ENCODE results near the gene FOXP1. TPM values are rescaled to one million over a fixed set of nuclear protein-coding genes. Genes with fewer than 3 reads are reported as not detected.
A peak's percentile ranks its signal among the peaks of the same experiment; 100 is the strongest.

Gene FOXP1
- total RNA-seq, 1 donor from 2014 or later = 107 TPM

DNA sequence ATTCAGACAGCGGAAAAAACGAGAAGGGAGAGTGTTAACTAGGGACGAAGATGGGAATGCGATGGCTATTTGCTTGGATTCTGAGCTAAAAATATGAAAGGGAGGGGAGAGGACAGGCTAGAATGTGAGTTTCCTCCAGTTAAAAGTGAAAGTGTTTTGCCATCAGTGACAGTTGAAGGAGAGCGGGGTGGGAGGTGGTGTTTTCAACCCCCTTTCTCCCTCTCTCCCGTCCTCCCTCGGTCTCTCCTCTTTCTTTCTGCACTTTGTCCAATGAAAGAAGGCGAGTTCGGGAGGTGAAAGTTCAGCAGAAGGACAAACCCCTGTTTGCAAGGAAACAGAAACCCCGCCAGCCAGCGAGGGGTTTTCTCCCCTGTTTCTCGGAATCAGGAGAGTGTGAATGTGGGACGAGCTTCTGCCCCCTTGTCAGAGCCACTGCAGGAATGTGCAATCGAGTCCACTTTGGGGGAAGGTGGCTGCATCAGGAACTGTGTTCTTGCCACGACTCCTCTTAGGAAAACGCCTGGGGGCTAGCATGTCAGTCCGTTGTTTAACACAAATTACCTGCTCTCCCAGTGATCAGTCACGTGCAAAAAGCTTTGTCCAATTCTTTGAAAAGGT lies 975 bp upstream of the FOXP1 start:
- Histone ChIP-seq H4K20me1 (ENCODE audit: insufficient read depth, low read length) (no peaks in the 10 kb centered on the region), H3K4me1 (ENCODE audit: insufficient read depth, low read length) (peaks cover 33% of the 10 kb centered on the region), H3K27me3 (ENCODE audit: insufficient read depth, low read length) (no peaks in the 10 kb centered on the region), H3K36me3 (ENCODE audit: insufficient read depth, low read length) (no peaks in the 10 kb centered on the region), H3K4me3 (ENCODE audit: insufficient read depth, low read depth, low read length) (peak overlapping the region; percentile 74), H3K9me3 (ENCODE audit: insufficient read depth, low read depth, low read length) (no peaks in the 10 kb centered on the region), H3K4me2 (ENCODE audit: low read length) (peak overlapping the region; percentile 88), H3K79me2 (ENCODE audit: insufficient read depth, low read length) (peaks cover 69% of the 10 kb centered on the region), H2AFZ (ENCODE audit: low read depth, low read length) (peak overlapping the region; percentile 18), H3K9ac (ENCODE audit: low read length) (peak overlapping the region; percentile 99), H3K27ac (ENCODE audit: low read depth, low read length) (peak overlapping the region; percentile 82)
- Mint-ChIP-seq H3K27ac (ENCODE audit: unreplicated experiment) (peak overlapping the region; percentile 83), H3K4me3 (ENCODE audit: unreplicated experiment) (peak overlapping the region; percentile 88), H3K4me1 (ENCODE audit: low read depth, unreplicated experiment) (peaks cover 30% of the 10 kb centered on the region), H3K9me3 (ENCODE audit: unreplicated experiment) (no peaks in the 10 kb centered on the region), H3K36me3 (ENCODE audit: low read depth, unreplicated experiment) (peaks cover 2% of the 10 kb centered on the region), H3K27me3 (ENCODE audit: low read depth, unreplicated experiment) (no peaks in the 10 kb centered on the region)
- peak; percentile 49 for FAIRE-seq
- peak; percentile 57 for DNase-seq (ENCODE audit: low read depth)
- no peak for TF ChIP-seq EZH2 (IDR thresholded peaks at IDR 0.05; ENCODE audit: insufficient read depth, low read length)
- TF ChIP-seq, protein P1, sequence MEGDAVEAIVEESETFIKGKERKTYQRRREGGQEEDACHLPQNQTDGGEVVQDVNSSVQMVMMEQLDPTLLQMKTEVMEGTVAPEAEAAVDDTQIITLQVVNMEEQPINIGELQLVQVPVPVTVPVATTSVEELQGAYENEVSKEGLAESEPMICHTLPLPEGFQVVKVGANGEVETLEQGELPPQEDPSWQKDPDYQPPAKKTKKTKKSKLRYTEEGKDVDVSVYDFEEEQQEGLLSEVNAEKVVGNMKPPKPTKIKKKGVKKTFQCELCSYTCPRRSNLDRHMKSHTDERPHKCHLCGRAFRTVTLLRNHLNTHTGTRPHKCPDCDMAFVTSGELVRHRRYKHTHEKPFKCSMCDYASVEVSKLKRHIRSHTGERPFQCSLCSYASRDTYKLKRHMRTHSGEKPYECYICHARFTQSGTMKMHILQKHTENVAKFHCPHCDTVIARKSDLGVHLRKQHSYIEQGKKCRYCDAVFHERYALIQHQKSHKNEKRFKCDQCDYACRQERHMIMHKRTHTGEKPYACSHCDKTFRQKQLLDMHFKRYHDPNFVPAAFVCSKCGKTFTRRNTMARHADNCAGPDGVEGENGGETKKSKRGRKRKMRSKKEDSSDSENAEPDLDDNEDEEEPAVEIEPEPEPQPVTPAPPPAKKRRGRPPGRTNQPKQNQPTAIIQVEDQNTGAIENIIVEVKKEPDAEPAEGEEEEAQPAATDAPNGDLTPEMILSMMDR (IDR thresholded peaks at IDR 0.05; ENCODE audit: insufficient read depth, low read depth, low read length) = no peak

DNA sequence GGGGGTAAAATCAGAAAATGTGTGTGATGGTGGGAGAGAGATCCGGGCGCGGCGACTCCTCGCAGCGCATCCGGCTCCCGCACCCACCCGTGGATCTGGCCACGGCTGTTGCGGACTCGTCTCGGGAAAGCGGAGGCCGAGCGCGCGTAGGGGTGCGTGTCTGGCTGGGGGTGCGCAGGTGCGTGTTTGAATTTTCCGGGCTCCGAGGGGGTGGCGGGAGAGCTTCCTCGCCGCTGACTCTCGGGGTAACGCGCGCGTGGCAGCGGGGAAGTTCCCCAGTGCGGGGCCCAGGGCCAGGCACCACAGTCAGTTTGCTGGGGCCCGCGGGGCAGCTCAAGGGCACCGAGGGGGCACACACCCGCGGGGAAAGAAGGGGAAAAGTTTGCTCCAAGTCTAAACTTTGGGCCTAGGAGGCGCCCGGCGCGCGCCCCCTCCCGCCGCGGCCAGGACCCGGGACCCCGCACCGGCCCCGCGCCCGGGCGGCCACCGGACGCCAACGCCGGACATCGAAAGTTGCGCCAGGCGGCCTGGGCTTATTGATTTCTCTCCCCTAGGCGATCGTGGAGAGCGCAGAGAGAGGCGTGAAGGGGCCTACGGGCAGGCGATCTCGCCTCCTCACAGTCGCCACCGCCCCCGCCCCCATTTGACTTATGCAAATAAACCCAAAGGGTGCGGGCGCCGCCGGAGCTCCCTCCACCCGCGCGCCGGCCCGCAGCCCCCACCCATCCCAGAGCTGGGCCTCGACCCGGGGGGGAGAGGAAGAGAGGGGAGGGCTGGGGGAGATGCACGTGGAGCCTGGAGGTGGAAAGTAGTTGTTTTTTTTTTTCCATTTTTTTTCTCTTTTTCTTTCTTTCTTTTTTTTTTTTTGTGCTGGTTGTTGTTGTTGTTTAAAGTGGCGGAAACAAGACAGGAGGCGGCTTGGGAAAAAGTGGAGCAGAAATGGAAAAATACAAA lies 639 bp downstream of the FOXP1 start:
- peaks cover 2% of the 10 kb centered on the region for H4K20me1 ChIP-seq (ENCODE audit: insufficient read depth, low read length)
- H3K79me2 ChIP-seq (ENCODE audit: insufficient read depth, low read length) = peaks cover 85% of the 10 kb centered on the region
- DNase-seq (ENCODE audit: low read depth) = peak; percentile 51
- Mint-ChIP-seq H3K4me1 (ENCODE audit: low read depth, unreplicated experiment) (peaks cover 36% of the 10 kb centered on the region), H3K27ac (ENCODE audit: unreplicated experiment) (peak overlapping the region; percentile 96), H3K27me3 (ENCODE audit: low read depth, unreplicated experiment) (no peaks in the 10 kb centered on the region), H3K4me3 (ENCODE audit: unreplicated experiment) (peak overlapping the region; percentile 94), H3K9me3 (ENCODE audit: unreplicated experiment) (no peaks in the 10 kb centered on the region), H3K36me3 (ENCODE audit: low read depth, unreplicated experiment) (peaks cover 2% of the 10 kb centered on the region)
- H2AFZ ChIP-seq (ENCODE audit: low read depth, low read length) = peak overlapping the region; percentile 33
- no peak for FAIRE-seq
- H3K27me3 ChIP-seq (ENCODE audit: insufficient read depth, low read length) = no peaks in the 10 kb centered on the region
- H3K4me2 ChIP-seq (ENCODE audit: low read length) = peak overlapping the region; percentile 88
- peak overlapping the region; percentile 96 for H3K27ac ChIP-seq (ENCODE audit: low read depth, low read length)
- H3K4me3 ChIP-seq (ENCODE audit: insufficient read depth, low read depth, low read length) = peak overlapping the region; percentile 86
- peak overlapping the region; percentile 99 for H3K9ac ChIP-seq (ENCODE audit: low read length)
- H3K36me3 ChIP-seq (ENCODE audit: insufficient read depth, low read length) = no peaks in the 10 kb centered on the region
- no peak for TF ChIP-seq EZH2 (IDR thresholded peaks at IDR 0.05; ENCODE audit: insufficient read depth, low read length)
- peaks cover 36% of the 10 kb centered on the region for H3K4me1 ChIP-seq (ENCODE audit: insufficient read depth, low read length)
- H3K9me3 ChIP-seq (ENCODE audit: insufficient read depth, low read depth, low read length) = no peaks in the 10 kb centered on the region

DNA sequence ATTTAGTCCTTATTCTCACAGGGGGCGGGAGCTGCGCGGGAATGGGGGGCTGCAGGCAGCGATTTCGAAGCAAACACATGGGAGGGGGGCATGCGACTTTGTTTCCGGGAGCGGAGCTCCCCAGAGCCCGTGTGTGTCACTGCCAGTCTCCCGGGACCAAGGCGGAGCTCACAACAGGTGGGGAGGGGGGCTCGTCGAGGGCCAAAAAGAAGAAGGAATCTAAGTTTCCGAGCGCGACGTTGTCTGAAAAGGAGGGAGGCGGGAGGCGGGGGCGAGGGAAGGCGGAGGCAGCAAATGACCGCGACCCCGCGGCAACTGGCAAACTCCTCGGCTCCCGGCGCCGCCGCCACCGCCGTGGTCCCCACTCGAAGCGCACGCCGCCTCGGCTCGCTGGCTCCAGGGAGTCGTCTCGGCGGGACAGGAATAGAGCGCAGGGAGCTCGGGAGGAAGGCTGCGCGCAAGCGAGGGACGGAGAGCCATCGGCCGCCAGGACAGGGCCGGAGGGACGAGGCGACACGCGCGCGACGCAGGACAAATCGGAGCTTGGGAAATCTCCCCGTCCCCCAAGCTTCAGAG lies 1.4 kb downstream of the FOXP1 start:
- H3K79me2 ChIP-seq (ENCODE audit: insufficient read depth, low read length) = peaks cover 93% of the 10 kb centered on the region
- Mint-ChIP-seq H3K4me3 (ENCODE audit: unreplicated experiment) (peak overlapping the region; percentile 92), H3K36me3 (ENCODE audit: low read depth, unreplicated experiment) (peaks cover 5% of the 10 kb centered on the region), H3K9me3 (ENCODE audit: unreplicated experiment) (no peaks in the 10 kb centered on the region), H3K27me3 (ENCODE audit: low read depth, unreplicated experiment) (no peaks in the 10 kb centered on the region), H3K27ac (ENCODE audit: unreplicated experiment) (peak overlapping the region; percentile 96), H3K4me1 (ENCODE audit: low read depth, unreplicated experiment) (peaks cover 40% of the 10 kb centered on the region)
- peak overlapping the region; percentile 88 for H3K4me2 ChIP-seq (ENCODE audit: low read length)
- peak overlapping the region; percentile 99 for H3K9ac ChIP-seq (ENCODE audit: low read length)
- no peak for TF ChIP-seq EZH2 (IDR thresholded peaks at IDR 0.05; ENCODE audit: insufficient read depth, low read length)
- TF ChIP-seq, protein P1 (IDR thresholded peaks at IDR 0.05; ENCODE audit: insufficient read depth, low read depth, low read length) = no peak
- no peaks in the 10 kb centered on the region for H3K27me3 ChIP-seq (ENCODE audit: insufficient read depth, low read length)
- FAIRE-seq = no peak
- peaks cover 8% of the 10 kb centered on the region for H4K20me1 ChIP-seq (ENCODE audit: insufficient read depth, low read length)
- H3K4me1 ChIP-seq (ENCODE audit: insufficient read depth, low read length) = peaks cover 32% of the 10 kb centered on the region
- peak; percentile 55 for DNase-seq (ENCODE audit: low read depth)
- H2AFZ ChIP-seq (ENCODE audit: low read depth, low read length) = peak overlapping the region; percentile 33
- H3K4me3 ChIP-seq (ENCODE audit: insufficient read depth, low read depth, low read length) = peak overlapping the region; percentile 86
- H3K9me3 ChIP-seq (ENCODE audit: insufficient read depth, low read depth, low read length) = no peaks in the 10 kb centered on the region
- H3K27ac ChIP-seq (ENCODE audit: low read depth, low read length) = peak overlapping the region; percentile 96
- peaks cover 4% of the 10 kb centered on the region for H3K36me3 ChIP-seq (ENCODE audit: insufficient read depth, low read length)

All from astrocyte (in vitro differentiated cells and primary cell).